GM23248 (cell line): ENCODE data around the gene TSPAN9. TPM values are rescaled to one million over a fixed set of nuclear protein-coding genes. Genes with fewer than 3 reads are reported as not detected.

Experiments
- DNase-seq: peaks from one replicate; pipeline ENCODE4 v3.0.0-alpha.2; 2015
- H2AFZ ChIP-seq: fragments of 200-600 bp; sonication (generic); 2 replicates; pipeline ENCODE4 v1.6.1; 2016; ENCODE audit warnings: antibody characterized with exemption
- H3F3A ChIP-seq: fragments of 200-600 bp; sonication (generic); 2 replicates; pipeline ENCODE4 v1.6.1; 2016; ENCODE audit warnings: mild to moderate bottlenecking, antibody characterized with exemption, mixed run types; ENCODE audit not compliant: insufficient read depth
- H3K27ac ChIP-seq: fragments of 200-600 bp; sonication (generic); 2 replicates; pipeline ENCODE4 v1.5.1; 2016; ENCODE audit warnings: mild to moderate bottlenecking
- H3K27me3 ChIP-seq: fragments of 200-600 bp; sonication (generic); replicated peaks from 2 replicates; pipeline ENCODE4 v1.6.1; 2016; ENCODE audit warnings: mild to moderate bottlenecking; ENCODE audit not compliant: insufficient read depth
- H3K36me3 ChIP-seq: fragments of 200-600 bp; sonication (generic); 2 replicates; pipeline ENCODE4 v1.6.1; 2016; ENCODE audit warnings: low read depth, mild to moderate bottlenecking
- H3K4me1 ChIP-seq: fragments of 200-600 bp; sonication (generic); 2 replicates; pipeline ENCODE4 v1.6.1; 2016; ENCODE audit warnings: mild to moderate bottlenecking; ENCODE audit not compliant: insufficient read depth
- H3K4me2 ChIP-seq: fragments of 200-600 bp; sonication (generic); one replicate; pipeline ENCODE4 v1.6.1; 2016; ENCODE audit warnings: mild to moderate bottlenecking; ENCODE audit not compliant: unreplicated experiment
- H3K4me3 ChIP-seq: fragments of 200-600 bp; sonication (generic); 2 replicates; pipeline ENCODE4 v1.5.1; 2016; ENCODE audit warnings: mild to moderate bottlenecking
- H3K79me2 ChIP-seq: fragments of 200-600 bp; sonication (generic); 2 replicates; pipeline ENCODE4 v1.6.1; 2016; ENCODE audit warnings: mild to moderate bottlenecking; ENCODE audit not compliant: insufficient read depth
- H3K9ac ChIP-seq: fragments of 200-600 bp; sonication (generic); 2 replicates; pipeline ENCODE4 v1.6.1; 2016; ENCODE audit warnings: mild to moderate bottlenecking
- H3K9me2 ChIP-seq: fragments of 200-600 bp; sonication (generic); 2 replicates; pipeline ENCODE4 v1.6.1; 2016; ENCODE audit warnings: mixed run types, mild to moderate bottlenecking, moderate library complexity; ENCODE audit not compliant: insufficient read depth
- H3K9me3 ChIP-seq: fragments of 200-600 bp; sonication (generic); one replicate; pipeline ENCODE4 v1.6.1; 2017; ENCODE audit warnings: low read depth
- H4K20me1 ChIP-seq: fragments of 200-600 bp; sonication (generic); 2 replicates; pipeline ENCODE4 v1.6.0; 2016; ENCODE audit not compliant: insufficient read depth
- EZH2 ChIP-seq: fragments of 200-600 bp; sonication (generic); IDR thresholded peaks from 2 replicates; pipeline ENCODE4 v1.6.1; 2018; ENCODE audit warnings: antibody characterized with exemption, mild to moderate bottlenecking; ENCODE audit not compliant: insufficient read depth, poor library complexity, severe bottlenecking
- EZH2phosphoT487 ChIP-seq: fragments of 200-600 bp; sonication (generic); IDR thresholded peaks from 2 replicates; pipeline ENCODE4 v1.6.1; 2018; ENCODE audit warnings: antibody characterized with exemption, moderate library complexity, mild to moderate bottlenecking, low read depth; ENCODE audit not compliant: insufficient read depth
- WGBS, 2 experiments: methylation state at CpG; one replicate each; pipeline ENCODE4 v1.1.6; 2015 to 2017; ENCODE audit warnings: low lambda C conversion rate in 2 of 2, low coverage in 1 of 2; ENCODE audit errors: missing lambda C conversion rate in 2 of 2; 5-methylcytosine and 5-hydroxymethylcytosine counted together
- in situ Hi-C: fragments of 300-500 bp; cut with MboI; formaldehyde crosslinking; loops from 2 replicates; pipeline ENCODE4 v1.15.0; 2020
- polyA plus RNA-seq: library from polyadenylated mRNA; unstranded; fragments of >200 nt; fragmentation: Nextera tagmentation; extraction: Ambion mirVana; gene quantifications from 2 replicates; pipeline ENCODE4 v1.2.1, GENCODE V29; 2016
- total RNA-seq: library from RNA; depleted of rRNA; stranded (reverse); fragments of >200 nt; shearing (Covaris generic); gene quantifications from 2 replicates; pipeline ENCODE4 v1.2.3, GENCODE V29; 2014

The TSPAN9 gene
- total and polyA plus RNA-seq, 2 experiments from 2014 or later: 9.5 to 14.4 TPM

GRCh38 chr12:3114671-3115070, 37.5 kb downstream of the TSPAN9 start:
- no peak overlapping the region for H3K27ac ChIP-seq
- H3K27me3 ChIP-seq: no peaks in the 10 kb centered on the region
- no peak overlapping the region for H3K4me2 ChIP-seq
- no peaks in the 10 kb centered on the region for H3K9me3 ChIP-seq
- in situ Hi-C loops: no loop called here
- no peak overlapping the region for H3K9ac ChIP-seq
- no peak overlapping the region for H3K4me3 ChIP-seq
- H2AFZ ChIP-seq: no peak overlapping the region
- no peaks in the 10 kb centered on the region for H4K20me1 ChIP-seq
- TF ChIP-seq EZH2 (no peak), EZH2phosphoT487 (no peak)
- H3K79me2 ChIP-seq: no peaks in the 10 kb centered on the region
- peaks cover 18% of the 10 kb centered on the region for H3K4me1 ChIP-seq
- H3K9me2 ChIP-seq: no peaks in the 10 kb centered on the region
- 0 out of 2 replicates have a peak, but pooled peaks cover 4% of the 10 kb centered on the region for H3F3A ChIP-seq
- WGBS, 2 experiments: 94 to 95% methylated on average over 4 of the region's 4 CpGs
- no peaks in the 10 kb centered on the region for H3K36me3 ChIP-seq
- DNase-seq: peak; percentile 13

- no peak overlapping the region for H2AFZ ChIP-seq
- WGBS, 2 experiments: 80 to 81% methylated on average over 3 of the region's 3 CpGs
- no peaks in the 10 kb centered on the region for H4K20me1 ChIP-seq
- DNase-seq: no peak
- no peak overlapping the region for H3K4me2 ChIP-seq
- H3K27ac ChIP-seq: no peak overlapping the region
- H3K4me3 ChIP-seq: no peak overlapping the region
- no peaks in the 10 kb centered on the region for H3K36me3 ChIP-seq
- H3K27me3 ChIP-seq: no peaks in the 10 kb centered on the region
- in situ Hi-C loops: no loop called here
- no peaks in the 10 kb centered on the region for H3K79me2 ChIP-seq
- TF ChIP-seq EZH2: no peak
- TF ChIP-seq EZH2phosphoT487: no peak
- H3F3A ChIP-seq: 0 out of 2 replicates have a peak, but pooled peaks cover 8% of the 10 kb centered on the region
- H3K9ac ChIP-seq: no peak overlapping the region
- H3K4me1 ChIP-seq: peaks cover 22% of the 10 kb centered on the region
- H3K9me3 ChIP-seq: no peaks in the 10 kb centered on the region
- no peaks in the 10 kb centered on the region for H3K9me2 ChIP-seq
Measured at GRCh38 chr12:3115078-3115477, 37.9 kb downstream of the TSPAN9 start.

GRCh38 chr12:3116106-3116844, 39.1 kb downstream of the TSPAN9 start:
- no peak overlapping the region for H3K9ac ChIP-seq

GRCh38 chr12:3117144-3117581, 40.0 kb downstream of the TSPAN9 start:
- DNase-seq: no peak
- H3K36me3 ChIP-seq: no peaks in the 10 kb centered on the region
- H3K27me3 ChIP-seq: no peaks in the 10 kb centered on the region
- H3K4me3 ChIP-seq: no peak overlapping the region
- H3K9ac ChIP-seq: peak overlapping the region; percentile 16; the same call in 1 of the 2 replicates
- WGBS, 2 experiments: 64 to 67% methylated on average over 10 of the region's 10 CpGs
- no peak for TF ChIP-seq EZH2
- no peak for TF ChIP-seq EZH2phosphoT487
- 0 out of 2 replicates have a peak, but pooled peaks cover 8% of the 10 kb centered on the region for H3F3A ChIP-seq
- H3K9me2 ChIP-seq: no peaks in the 10 kb centered on the region
- peak overlapping the region; percentile 56 for H3K4me2 ChIP-seq
- in situ Hi-C loops: no loop called here
- H3K79me2 ChIP-seq: no peaks in the 10 kb centered on the region
- peak overlapping the region; percentile 24 for H3K27ac ChIP-seq
- no peaks in the 10 kb centered on the region for H4K20me1 ChIP-seq
- H3K4me1 ChIP-seq: peaks cover 27% of the 10 kb centered on the region
- H3K9me3 ChIP-seq: no peaks in the 10 kb centered on the region
- no peak overlapping the region for H2AFZ ChIP-seq

More at GRCh38 chr12:3116106-3116844, 39.1 kb downstream of the TSPAN9 start:
- WGBS, 2 experiments: 87 to 91% methylated on average over 19 of the region's 19 CpGs
- no peak overlapping the region for H3K27ac ChIP-seq
- H2AFZ ChIP-seq: no peak overlapping the region
- H3K36me3 ChIP-seq: no peaks in the 10 kb centered on the region
- H3K27me3 ChIP-seq: no peaks in the 10 kb centered on the region
- no peaks in the 10 kb centered on the region for H3K9me3 ChIP-seq
- no peak overlapping the region for H3K4me2 ChIP-seq
- 0 out of 2 replicates have a peak, but pooled peaks cover 8% of the 10 kb centered on the region for H3F3A ChIP-seq
- no peaks in the 10 kb centered on the region for H4K20me1 ChIP-seq
- no peak for DNase-seq
- TF ChIP-seq EZH2: no peak
- TF ChIP-seq EZH2phosphoT487: no peak
- H3K4me3 ChIP-seq: no peak overlapping the region
- no peaks in the 10 kb centered on the region for H3K79me2 ChIP-seq
- H3K4me1 ChIP-seq: peaks cover 27% of the 10 kb centered on the region
- in situ Hi-C loops: no loop called here
- no peaks in the 10 kb centered on the region for H3K9me2 ChIP-seq
